HS-27A (cell line): ENCODE measurements around the gene MTF2.
"Not testable (repeated sequence)": the region's sequence is repeated elsewhere in the genome, so short reads cannot be mapped to it uniquely, and the experiment has no call there.

Experiments
- DNase-seq: peaks from one replicate; pipeline ENCODE4 v3.0.0-alpha.2; 2012; ENCODE audit warnings: low read depth, missing footprints

The MTF2 gene

DNA sequence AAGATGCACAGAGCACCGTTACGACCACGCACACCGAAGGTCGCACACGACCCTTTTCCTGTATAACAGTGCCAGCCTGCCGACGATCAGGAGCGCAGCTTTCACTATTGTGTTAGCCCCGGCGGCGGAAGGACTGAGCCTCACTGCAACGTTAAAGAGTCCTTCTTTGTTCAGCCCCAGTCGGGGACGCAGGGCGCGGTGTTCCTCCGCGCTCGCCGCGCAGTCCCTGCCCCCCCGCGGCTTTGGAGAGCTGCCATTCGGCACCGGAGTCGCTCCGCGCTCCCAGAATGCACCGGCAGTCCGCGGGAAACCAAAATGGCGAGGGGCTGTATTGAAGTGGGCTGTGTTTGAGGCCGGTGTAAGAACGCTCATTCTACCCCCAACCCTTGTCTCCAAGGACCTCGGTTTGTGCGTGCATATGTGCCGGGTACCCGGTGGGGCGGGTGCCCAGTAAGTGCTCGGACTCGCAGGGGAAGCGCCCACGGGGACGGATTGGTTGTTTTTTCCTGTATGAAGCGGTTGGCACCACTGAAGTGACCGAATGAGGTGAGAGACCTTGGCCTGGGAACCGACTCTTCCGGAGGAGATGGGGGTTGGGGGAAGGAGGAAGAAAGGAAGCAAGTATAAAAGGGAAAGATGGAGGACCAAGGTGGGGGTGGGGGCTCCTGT is at the start of gene MTF2:
Gene MTF2, plus strand, starts transcription at position 298 of the 669 bp plus-strand sequence. Its CDS starts 244 bp downstream, at position 542.
- DNase-seq = peak; percentile 92

GRCh38 chr1:93029317-93029716 is 49.8 kb upstream of the MTF2 start:
- DNase-seq = no peak

DNA sequence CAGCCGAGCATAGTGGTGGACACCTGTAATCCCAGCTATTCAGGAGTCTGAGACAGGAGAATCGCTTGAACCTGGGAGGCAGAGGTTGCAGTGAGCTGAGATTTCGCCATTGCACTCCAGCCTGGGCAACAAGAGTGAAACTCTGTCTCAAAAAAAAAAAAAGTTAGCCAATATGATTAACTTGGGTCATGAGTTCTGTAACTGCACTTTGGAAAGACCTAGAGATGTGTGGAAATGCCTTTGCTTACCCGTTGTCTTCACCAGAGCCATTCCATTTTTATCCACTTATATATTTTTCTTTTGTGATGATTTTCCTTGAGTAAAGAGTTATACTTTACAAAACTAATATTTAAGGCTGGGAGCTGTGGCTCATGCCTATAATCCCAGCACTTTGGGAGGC is 48.9 kb upstream of the MTF2 start:
- not testable (repeated sequence) for DNase-seq

DNA sequence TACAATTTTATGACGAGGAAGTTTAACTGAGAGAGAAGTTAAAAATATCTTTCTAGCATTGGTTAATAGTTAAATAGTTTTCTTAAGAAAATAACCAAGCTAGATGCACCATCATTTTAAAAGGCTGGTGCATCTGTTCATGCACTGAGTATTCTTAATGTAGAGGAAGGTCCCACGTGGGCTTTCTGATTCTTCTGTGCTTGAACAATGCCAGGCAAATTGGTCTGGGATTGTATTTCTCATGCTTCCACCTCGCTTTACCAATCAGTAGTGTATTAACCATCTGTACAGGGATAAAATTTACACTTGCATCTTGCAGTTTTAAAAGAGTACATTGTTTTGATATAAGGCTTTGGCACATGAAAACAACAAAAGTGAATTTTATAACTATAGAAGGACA is 47.4 kb upstream of the MTF2 start:
- no peak for DNase-seq

DNA sequence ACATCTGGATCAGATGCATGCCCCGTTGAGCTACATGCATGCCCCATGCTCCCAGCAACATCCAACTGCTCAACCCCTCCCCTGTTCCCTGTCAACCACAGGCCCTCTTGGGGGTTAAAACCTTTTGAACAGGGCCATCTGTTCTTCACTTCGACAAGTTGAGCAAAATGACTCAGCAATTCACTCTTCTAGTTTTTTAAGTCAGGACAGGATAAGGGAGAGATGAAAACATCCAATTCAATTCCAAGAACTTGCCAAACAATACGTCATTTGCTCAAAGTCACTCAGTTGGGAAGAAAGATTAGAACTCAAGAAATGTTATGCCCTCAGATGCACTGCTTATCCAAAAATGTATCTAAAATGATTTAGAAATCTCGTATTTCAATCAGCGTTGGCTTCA is 46.1 kb upstream of the MTF2 start:
- DNase-seq = no peak

GRCh38 chr1:93033785-93034184 is 45.3 kb upstream of the MTF2 start:
- DNase-seq = no peak

DNA sequence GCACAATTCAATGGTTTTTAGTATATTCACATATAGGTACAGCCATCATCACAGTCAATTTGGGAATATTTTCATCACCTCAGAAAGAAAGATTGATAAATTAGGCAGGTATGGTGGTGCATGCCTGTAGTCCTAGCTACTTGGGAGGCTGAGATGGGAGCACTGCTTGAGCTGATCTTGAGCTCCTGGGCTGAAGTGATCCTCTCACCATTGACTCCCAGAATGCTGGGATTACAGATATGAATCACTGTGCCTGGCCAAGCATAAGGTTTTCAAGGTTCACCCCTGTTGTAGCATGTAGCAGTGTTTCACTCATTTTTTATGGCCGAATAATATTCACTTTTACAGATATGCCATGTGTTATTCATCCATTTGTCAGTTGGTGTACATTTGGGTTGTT is 44.7 kb upstream of the MTF2 start:
- no peak for DNase-seq

GRCh38 chr1:93036672-93037071 is 42.4 kb upstream of the MTF2 start:
- DNase-seq = no peak

DNA sequence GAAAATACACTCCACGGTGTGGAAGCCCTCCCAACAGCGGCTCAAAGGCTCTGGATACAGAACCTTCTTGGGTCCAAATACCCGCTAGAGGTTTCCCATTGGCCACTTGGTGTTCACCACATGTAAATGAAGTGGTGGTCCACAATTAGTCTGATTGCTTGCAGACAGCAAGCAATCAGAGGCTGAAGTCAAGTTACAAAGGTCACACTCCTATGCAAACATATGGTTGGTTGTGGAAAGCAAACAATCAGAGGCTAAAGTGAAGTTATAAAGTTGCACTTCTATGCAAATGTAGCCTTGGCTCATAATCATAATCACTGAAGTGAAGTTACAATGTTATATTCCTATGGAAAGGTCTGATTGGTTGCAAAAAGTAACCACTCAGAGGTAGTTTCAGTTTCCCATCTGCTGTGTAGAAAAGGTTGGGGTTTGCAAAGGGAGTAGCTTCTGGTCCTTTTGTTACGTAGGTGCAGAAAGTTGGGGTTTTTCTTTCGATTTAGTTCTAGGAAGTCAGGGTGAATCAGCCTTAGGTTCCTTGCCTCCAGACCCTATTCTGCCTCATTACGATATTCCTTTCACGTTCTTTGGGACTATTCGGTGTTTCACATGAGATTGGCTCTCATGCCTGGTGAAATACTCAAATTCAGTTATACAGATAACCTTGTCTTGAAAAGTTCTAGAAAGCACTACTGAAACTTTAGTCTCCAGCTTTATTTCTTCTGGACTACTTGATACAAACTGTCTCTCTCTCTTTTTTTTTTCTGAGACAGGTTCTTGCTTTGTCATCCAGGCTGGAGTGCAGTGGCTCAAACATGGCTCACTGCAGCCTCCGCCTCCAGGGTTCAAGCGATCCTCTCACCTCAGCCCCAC is 36.7 kb upstream of the MTF2 start:
- DNase-seq = no peak

GRCh38 chr1:93043057-93043557 is 36.0 kb upstream of the MTF2 start:
- no peak for DNase-seq

DNA sequence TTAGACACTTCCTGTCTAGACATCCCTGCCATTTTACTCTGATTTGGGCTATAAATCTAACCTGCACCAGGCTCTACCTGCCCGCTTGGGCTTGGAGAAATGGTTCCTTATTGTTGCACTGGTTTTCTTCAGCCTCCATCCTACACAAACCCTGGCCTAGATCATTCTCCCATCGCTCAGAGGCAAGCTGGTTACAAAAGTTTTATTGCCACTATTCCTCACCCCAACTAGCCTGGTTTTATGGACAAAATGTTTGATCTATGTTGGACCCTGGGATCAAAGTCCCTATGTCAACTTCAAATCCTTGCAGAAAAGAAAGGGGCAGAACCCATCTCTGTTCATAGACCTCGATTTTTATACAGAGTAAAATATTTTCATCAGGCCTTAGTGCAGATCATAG is 31.5 kb upstream of the MTF2 start:
- DNase-seq = no peak

- DNase-seq = no peak
These were observed 27.1 kb upstream of the MTF2 start for GRCh38 chr1:93051961-93052360.

DNA sequence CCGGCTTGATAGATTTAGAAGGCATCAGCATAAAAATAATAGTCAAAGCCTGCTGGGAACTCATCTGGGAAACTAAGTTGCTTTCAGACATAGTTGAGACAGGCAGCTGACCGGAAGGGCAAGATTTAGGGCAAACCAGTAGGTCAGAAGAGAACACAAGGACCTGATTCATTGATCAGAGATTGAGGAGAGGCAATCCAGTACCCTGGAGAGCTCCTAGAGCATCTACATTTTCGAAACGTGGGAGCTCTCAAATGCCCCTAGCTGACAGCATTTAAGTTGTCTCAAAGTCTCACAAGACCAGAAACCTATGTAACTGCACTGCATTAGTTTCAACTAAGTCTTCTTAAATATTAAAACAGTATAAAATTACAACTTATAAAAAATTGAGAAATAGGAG is 22.9 kb upstream of the MTF2 start:
- DNase-seq = no peak

GRCh38 chr1:93056649-93057048 is 22.4 kb upstream of the MTF2 start:
- no peak for DNase-seq

GRCh38 chr1:93061895-93062792 is 16.9 kb upstream of the MTF2 start:
- no peak for DNase-seq

GRCh38 chr1:93076268-93076667 is 2.8 kb upstream of the MTF2 start:
- DNase-seq = no peak

- no peak for DNase-seq
These were observed 880 bp upstream of the MTF2 start for GRCh38 chr1:93078203-93078602.

GRCh38 chr1:93078638-93078985 is 471 bp upstream of the MTF2 start:
- no peak for DNase-seq

GRCh38 chr1:93079685-93080141 is 630 bp downstream of the MTF2 start:
- no peak for DNase-seq

- DNase-seq = no peak
These were observed 1.2 kb downstream of the MTF2 start for GRCh38 chr1:93080179-93080823.

- DNase-seq = peak; percentile 69
These were observed 2.6 kb downstream of the MTF2 start for GRCh38 chr1:93081716-93082115.

DNA sequence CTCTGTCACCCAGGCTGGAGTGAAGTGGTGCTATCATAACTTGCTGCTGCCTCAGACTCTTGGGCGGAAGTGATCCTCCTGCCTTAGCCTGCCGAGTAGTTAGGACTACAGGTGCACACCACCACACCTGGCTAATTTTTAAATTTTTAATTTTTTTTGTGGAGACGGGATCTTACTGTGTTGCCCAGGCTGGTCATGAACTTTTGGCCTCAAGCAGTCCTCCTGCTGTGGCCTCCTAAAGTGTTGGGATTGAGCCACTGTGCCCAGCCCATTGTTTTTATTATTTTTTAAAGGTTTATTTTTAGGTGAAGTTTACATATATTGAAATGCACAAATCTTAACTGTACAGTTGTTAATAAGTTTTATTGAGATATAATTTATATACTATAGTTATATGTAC is 3.2 kb downstream of the MTF2 start:
- DNase-seq = no peak
